Keratinocyte (primary cell): Measurements from ENCODE around the gene BAHCC1. TPM values are rescaled to one million over a fixed set of nuclear protein-coding genes. Genes with fewer than 3 reads are reported as not detected.

Experiments
- DNase-seq: peaks from one replicate; pipeline ENCODE4 v3.0.0-alpha.2; 2011; ENCODE audit warnings: low read depth, missing footprints, low spot score
- FAIRE-seq: peaks from 2 replicates; lab custom pipeline; 2011; peaks lifted over from hg19 to GRCh38; lab: Jason Lieb, UNC
- H2AFZ ChIP-seq: 2 replicates; pipeline ENCODE4 v1.6.0; 2012; ENCODE audit warnings: low read length, control low read depth, inconsistent platforms; ENCODE audit not compliant: control insufficient read depth
- H3K27ac ChIP-seq: 2 replicates; pipeline ENCODE4 v1.5.1; 2011; ENCODE audit warnings: low read length; ENCODE audit not compliant: control insufficient read depth, insufficient read depth
- H3K27me3 ChIP-seq: 3 replicates; pipeline ENCODE4 v1.6.0; 2011; ENCODE audit warnings: low read length; ENCODE audit not compliant: control insufficient read depth, insufficient read depth; ENCODE audit errors: extremely low read depth
- H3K36me3 ChIP-seq, 2 experiments: 2 replicates in 1 of 2; 3 replicates in 1 of 2; pipeline ENCODE4 v1.5.1; 2011; ENCODE audit warnings: low read length in 2 of 2, mild to moderate bottlenecking in 1 of 2; ENCODE audit not compliant: control insufficient read depth in 2 of 2, insufficient read depth in 2 of 2; ENCODE audit errors: extremely low read depth in 1 of 2
- H3K4me1 ChIP-seq: 3 replicates; pipeline ENCODE4 v1.5.1; 2011; ENCODE audit warnings: low read length; ENCODE audit not compliant: control insufficient read depth, insufficient read depth; ENCODE audit errors: extremely low read depth
- H3K4me2 ChIP-seq: 3 replicates; pipeline ENCODE4 v1.6.0; 2011; ENCODE audit warnings: low read depth, low read length; ENCODE audit not compliant: control insufficient read depth, insufficient read depth; ENCODE audit errors: extremely low read depth
- H3K4me3 ChIP-seq, 3 experiments: fragments of 200-600 bp in 1 of 3; sonication (generic) in 1 of 3; 2 replicates in 2 of 3; 3 replicates in 1 of 3; pipeline ENCODE4 v1.5.1; 2011 to 2016; ENCODE audit warnings: low read length in 3 of 3, mild to moderate bottlenecking in 3 of 3, control low read depth in 2 of 3, inconsistent platforms in 1 of 3, low read depth in 1 of 3, mixed read lengths in 1 of 3, mixed run types in 1 of 3, moderate library complexity in 1 of 3; ENCODE audit not compliant: control insufficient read depth in 2 of 3, insufficient read depth in 2 of 3; ENCODE audit errors: extremely low read depth in 1 of 3
- H3K79me2 ChIP-seq: 2 replicates; pipeline ENCODE4 v1.6.0; 2012; ENCODE audit warnings: low read length; ENCODE audit not compliant: control insufficient read depth, insufficient read depth
- H3K9ac ChIP-seq: 3 replicates; pipeline ENCODE4 v1.6.0; 2011; ENCODE audit warnings: low read length; ENCODE audit not compliant: control insufficient read depth, insufficient read depth; ENCODE audit errors: extremely low read depth
- H3K9me1 ChIP-seq: 3 replicates; pipeline ENCODE4 v1.6.0; 2011; ENCODE audit warnings: low read length; ENCODE audit not compliant: control insufficient read depth, insufficient read depth; ENCODE audit errors: extremely low read depth
- H3K9me3 ChIP-seq: 2 replicates; pipeline ENCODE4 v1.5.1; 2012; ENCODE audit warnings: low read depth, low read length; ENCODE audit not compliant: control insufficient read depth
- H4K20me1 ChIP-seq: 3 replicates; pipeline ENCODE4 v1.6.0; 2011; ENCODE audit warnings: low read length; ENCODE audit not compliant: control insufficient read depth, insufficient read depth; ENCODE audit errors: extremely low read depth
- EZH2 ChIP-seq: IDR thresholded peaks from one replicate; pipeline ENCODE4 v1.6.1; 2012; ENCODE audit warnings: inconsistent platforms, mild to moderate bottlenecking, low read length, moderate library complexity
- dilution Hi-C: fragments of 300-500 bp; cut with MboI; formaldehyde crosslinking; loops from one replicate; pipeline ENCODE4 v1.7.0; 2020; ENCODE audit warnings: low sequenced_read_pairs; ENCODE audit not compliant: extremely low pct_ligation_motif_present
- polyA plus RNA-seq, 5 experiments: library from polyadenylated mRNA; depleted of rRNA in 3 of 5; stranded (reverse) in 3 of 5; stranded (forward) in 1 of 5; unstranded in 1 of 5; fragments of >200 nt; gene quantifications; 1 replicate in 1 of 5; 2 replicates in 3 of 5; 3 replicates in 1 of 5; pipeline versions ENCODE4 v1.2.1 to v1.2.3, GENCODE V29; 2011 to 2012; ENCODE audit warnings: missing spikeins in 2 of 5, low read depth in 1 of 5, low replicate concordance in 1 of 5
- TF ChIP-seq, protein P1 (sequence below), 3 experiments: IDR thresholded peaks in 1 of 3; conservative IDR thresholded peaks in 1 of 3; optimal IDR thresholded peaks in 1 of 3; 2 replicates in 2 of 3; 3 replicates in 1 of 3; pipeline versions ENCODE3 to v1.5.1; 2011; ENCODE audit warnings: low read length in 3 of 3, mild to moderate bottlenecking in 3 of 3, moderate library complexity in 2 of 3, control low read depth in 1 of 3, inconsistent platforms in 1 of 3; ENCODE audit not compliant: insufficient read depth in 2 of 3; ENCODE audit errors: extremely low read depth in 1 of 3

The BAHCC1 gene
- polyA plus RNA-seq, 1 donor (not counting 4 experiments of a cell fraction or from before 2014, with no cell fraction given) = 0.52 TPM

DNA sequence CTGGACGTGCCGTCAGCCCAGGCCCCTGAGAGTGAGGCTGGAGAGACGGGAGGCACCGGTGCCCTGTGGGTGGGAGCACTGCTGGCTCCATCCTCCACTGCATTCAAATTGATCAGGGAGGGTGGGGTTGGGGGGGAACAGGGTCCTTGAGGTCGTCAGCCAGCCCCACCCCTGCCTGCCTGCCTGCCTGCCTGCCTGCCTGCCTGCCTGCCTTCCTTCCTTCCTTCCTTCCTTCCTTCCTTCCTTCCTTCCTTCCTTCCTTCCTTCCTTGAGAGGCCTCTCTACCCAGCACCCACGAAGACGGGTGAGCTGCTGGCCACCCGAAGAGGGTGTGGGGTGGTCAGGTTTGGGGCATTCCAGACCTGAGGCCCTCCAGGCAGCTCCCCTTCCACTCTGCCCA is 16.0 kb downstream of the BAHCC1 start:
- H3K4me1 ChIP-seq = peaks cover 12% of the 10 kb centered on the region
- no peak overlapping the region for H3K27ac ChIP-seq
- H3K4me3 ChIP-seq = no peak overlapping the region
- TF ChIP-seq, protein P1, sequence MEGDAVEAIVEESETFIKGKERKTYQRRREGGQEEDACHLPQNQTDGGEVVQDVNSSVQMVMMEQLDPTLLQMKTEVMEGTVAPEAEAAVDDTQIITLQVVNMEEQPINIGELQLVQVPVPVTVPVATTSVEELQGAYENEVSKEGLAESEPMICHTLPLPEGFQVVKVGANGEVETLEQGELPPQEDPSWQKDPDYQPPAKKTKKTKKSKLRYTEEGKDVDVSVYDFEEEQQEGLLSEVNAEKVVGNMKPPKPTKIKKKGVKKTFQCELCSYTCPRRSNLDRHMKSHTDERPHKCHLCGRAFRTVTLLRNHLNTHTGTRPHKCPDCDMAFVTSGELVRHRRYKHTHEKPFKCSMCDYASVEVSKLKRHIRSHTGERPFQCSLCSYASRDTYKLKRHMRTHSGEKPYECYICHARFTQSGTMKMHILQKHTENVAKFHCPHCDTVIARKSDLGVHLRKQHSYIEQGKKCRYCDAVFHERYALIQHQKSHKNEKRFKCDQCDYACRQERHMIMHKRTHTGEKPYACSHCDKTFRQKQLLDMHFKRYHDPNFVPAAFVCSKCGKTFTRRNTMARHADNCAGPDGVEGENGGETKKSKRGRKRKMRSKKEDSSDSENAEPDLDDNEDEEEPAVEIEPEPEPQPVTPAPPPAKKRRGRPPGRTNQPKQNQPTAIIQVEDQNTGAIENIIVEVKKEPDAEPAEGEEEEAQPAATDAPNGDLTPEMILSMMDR (optimal IDR thresholded peaks at IDR 0.05 in 1 of 3, IDR thresholded peaks at IDR 0.05 in 1 of 3, conservative IDR thresholded peaks at IDR 0.05 in 1 of 3; ENCODE audit: extremely low read depth in 1 of 3, insufficient read depth in 2 of 3, low read length in 3 of 3) = no peak
- no peak for TF ChIP-seq EZH2
- H3K9me1 ChIP-seq = no peaks in the 10 kb centered on the region
- H4K20me1 ChIP-seq = peaks cover 2% of the 10 kb centered on the region
- FAIRE-seq (no peak), DNase-seq (no peak)
- H2AFZ ChIP-seq = no peak overlapping the region
- no peaks in the 10 kb centered on the region for H3K27me3 ChIP-seq
- H3K9ac ChIP-seq = no peak overlapping the region
- no peak overlapping the region for H3K4me2 ChIP-seq
- no peaks in the 10 kb centered on the region for H3K79me2 ChIP-seq
- dilution Hi-C loops = no loop called here
- no peaks in the 10 kb centered on the region for H3K9me3 ChIP-seq
- H3K36me3 ChIP-seq = no peaks in the 10 kb centered on the region

DNA sequence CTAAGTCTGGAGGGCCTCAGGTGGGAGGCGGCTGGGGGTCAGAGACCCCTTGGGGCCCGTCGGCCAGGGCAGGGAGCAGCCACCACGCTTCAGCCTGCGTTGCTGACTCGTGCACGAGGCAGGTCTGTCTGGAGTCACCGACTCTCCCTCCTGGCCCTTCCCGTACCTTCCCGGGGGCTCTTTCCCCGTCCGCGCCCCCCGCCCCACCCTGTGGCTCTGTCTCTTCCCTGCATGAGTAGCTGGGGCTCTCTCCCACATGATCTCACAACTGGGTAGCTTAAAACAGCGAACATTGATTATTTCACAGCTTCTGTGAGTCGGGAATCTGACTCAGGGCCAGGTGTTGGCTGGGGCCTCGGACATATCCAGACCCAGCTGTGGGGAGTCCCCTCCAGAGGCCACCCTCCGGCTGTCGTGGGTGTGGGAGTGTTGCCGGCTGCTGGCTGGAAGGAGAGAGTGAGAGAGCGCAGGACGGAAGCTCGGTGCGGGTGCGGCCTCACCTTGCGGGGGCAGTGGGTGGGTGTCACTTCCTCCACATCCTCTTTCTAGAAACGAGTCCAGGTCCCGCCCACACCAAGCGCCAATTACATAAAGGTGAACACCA is 17.3 kb downstream of the BAHCC1 start:
- H3K27ac ChIP-seq = no peak overlapping the region
- dilution Hi-C loops = no loop called here
- TF ChIP-seq, protein P1 (optimal IDR thresholded peaks at IDR 0.05 in 1 of 3, IDR thresholded peaks at IDR 0.05 in 1 of 3, conservative IDR thresholded peaks at IDR 0.05 in 1 of 3; ENCODE audit: extremely low read depth in 1 of 3, insufficient read depth in 2 of 3, low read length in 3 of 3) = no peak
- no peak for TF ChIP-seq EZH2
- no peaks in the 10 kb centered on the region for H3K79me2 ChIP-seq
- no peak overlapping the region for H3K4me3 ChIP-seq
- peak overlapping the region; percentile 37 for H3K4me2 ChIP-seq
- H2AFZ ChIP-seq = no peak overlapping the region
- no peaks in the 10 kb centered on the region for H3K9me1 ChIP-seq
- no peaks in the 10 kb centered on the region for H3K27me3 ChIP-seq
- DNase-seq (no peak), FAIRE-seq (no peak)
- peaks cover 2% of the 10 kb centered on the region for H4K20me1 ChIP-seq
- H3K9me3 ChIP-seq = no peaks in the 10 kb centered on the region
- no peaks in the 10 kb centered on the region for H3K36me3 ChIP-seq
- H3K9ac ChIP-seq = peak overlapping the region; percentile 50
- H3K4me1 ChIP-seq = peaks cover 20% of the 10 kb centered on the region
